Measurements from ENCODE around the gene ADAM10. TPM values are rescaled to one million over a fixed set of nuclear protein-coding genes. Genes with fewer than 3 reads are reported as not detected.

Gene ADAM10
- total RNA-seq, 4 donors from 2014 or later, result 45.1 to 57.0 (median 52.5) TPM

DNA sequence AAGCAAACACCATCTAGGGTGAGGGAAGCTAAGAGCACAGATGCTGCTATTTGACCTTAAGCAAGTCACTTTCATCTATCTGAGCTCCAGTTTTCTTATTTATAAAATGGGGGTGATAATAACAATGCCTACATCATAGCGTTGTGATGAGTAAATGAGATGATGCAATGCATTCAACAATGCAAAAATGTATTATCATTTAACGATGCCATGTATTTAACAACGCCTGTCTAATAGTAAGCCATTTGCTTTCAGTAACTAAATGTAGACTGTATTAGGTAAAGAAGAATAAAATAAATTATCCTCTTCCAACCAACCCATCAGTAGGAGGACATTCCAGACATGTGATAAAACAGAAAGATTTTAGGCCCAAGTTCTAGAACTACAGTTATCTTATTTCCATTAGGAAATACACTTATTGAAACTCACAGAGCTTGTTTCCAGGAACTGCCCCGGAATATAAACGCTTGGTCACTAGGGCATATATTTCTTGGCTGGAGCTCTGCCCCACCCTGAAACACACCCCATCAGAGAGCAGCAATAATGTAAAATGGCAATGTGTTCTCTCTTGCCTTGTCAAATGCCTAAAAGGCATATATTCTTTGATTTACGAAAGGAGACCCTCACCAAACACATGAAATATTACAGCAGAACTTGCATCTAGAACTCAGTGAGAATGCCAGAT lies 189.5 kb downstream of the ADAM10 start:
- TF ChIP-seq POLR2AphosphoS5 (IDR thresholded peaks at IDR 0.05) (no peak), POLR2A (IDR thresholded peaks at IDR 0.05) (no peak), EP300 (IDR thresholded peaks at IDR 0.05) (no peak)
- TF ChIP-seq, protein P1, sequence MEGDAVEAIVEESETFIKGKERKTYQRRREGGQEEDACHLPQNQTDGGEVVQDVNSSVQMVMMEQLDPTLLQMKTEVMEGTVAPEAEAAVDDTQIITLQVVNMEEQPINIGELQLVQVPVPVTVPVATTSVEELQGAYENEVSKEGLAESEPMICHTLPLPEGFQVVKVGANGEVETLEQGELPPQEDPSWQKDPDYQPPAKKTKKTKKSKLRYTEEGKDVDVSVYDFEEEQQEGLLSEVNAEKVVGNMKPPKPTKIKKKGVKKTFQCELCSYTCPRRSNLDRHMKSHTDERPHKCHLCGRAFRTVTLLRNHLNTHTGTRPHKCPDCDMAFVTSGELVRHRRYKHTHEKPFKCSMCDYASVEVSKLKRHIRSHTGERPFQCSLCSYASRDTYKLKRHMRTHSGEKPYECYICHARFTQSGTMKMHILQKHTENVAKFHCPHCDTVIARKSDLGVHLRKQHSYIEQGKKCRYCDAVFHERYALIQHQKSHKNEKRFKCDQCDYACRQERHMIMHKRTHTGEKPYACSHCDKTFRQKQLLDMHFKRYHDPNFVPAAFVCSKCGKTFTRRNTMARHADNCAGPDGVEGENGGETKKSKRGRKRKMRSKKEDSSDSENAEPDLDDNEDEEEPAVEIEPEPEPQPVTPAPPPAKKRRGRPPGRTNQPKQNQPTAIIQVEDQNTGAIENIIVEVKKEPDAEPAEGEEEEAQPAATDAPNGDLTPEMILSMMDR (IDR thresholded peaks at IDR 0.05), result no peak
- Histone ChIP-seq H3K9me3 (no peaks in the 10 kb centered on the region), H3K27me3 (no peaks in the 10 kb centered on the region), H3K27ac (no peak overlapping the region), H3K4me1 (peaks cover 4% of the 10 kb centered on the region), H3K4me3 (no peak overlapping the region), H3K36me3 (no peaks in the 10 kb centered on the region)
- DNase-seq (ENCODE audit: low spot score in 2 of 2), result no peak
- 71% methylated on average over 6 of the region's 6 CpGs for WGBS

DNA sequence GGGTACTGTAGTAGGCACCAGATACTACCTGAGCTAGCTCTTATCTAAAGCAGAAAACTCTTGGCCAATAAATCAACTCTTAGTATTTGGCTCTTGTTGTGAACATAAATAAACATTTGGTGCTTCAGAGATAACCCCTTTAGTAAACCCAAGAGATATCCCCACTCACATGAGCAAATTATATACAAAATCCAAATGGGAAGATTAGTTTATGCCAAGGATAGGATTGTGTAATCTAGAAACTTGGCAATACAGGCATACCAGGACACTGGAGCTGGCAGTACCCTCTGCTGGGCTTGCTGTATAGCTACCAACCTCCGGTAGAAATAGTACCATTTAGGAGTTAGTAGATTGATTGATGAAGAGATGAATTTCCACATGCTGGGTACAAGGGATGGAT lies 190.7 kb downstream of the ADAM10 start:
- TF ChIP-seq, protein P1 (IDR thresholded peaks at IDR 0.05), result no peak
- no peak for TF ChIP-seq POLR2AphosphoS5 (IDR thresholded peaks at IDR 0.05)
- no peak for TF ChIP-seq POLR2A (IDR thresholded peaks at IDR 0.05)
- no peak for TF ChIP-seq EP300 (IDR thresholded peaks at IDR 0.05)
- 67% methylated on average over 1 of the region's 1 CpG for WGBS
- H3K27ac ChIP-seq, result no peak overlapping the region
- DNase-seq (ENCODE audit: low spot score in 2 of 2), result no peak
- H3K36me3 ChIP-seq, result no peaks in the 10 kb centered on the region
- H3K4me3 ChIP-seq, result no peak overlapping the region
- H3K9me3 ChIP-seq, result no peaks in the 10 kb centered on the region
- no peaks in the 10 kb centered on the region for H3K27me3 ChIP-seq
- H3K4me1 ChIP-seq, result peaks cover 4% of the 10 kb centered on the region

DNA sequence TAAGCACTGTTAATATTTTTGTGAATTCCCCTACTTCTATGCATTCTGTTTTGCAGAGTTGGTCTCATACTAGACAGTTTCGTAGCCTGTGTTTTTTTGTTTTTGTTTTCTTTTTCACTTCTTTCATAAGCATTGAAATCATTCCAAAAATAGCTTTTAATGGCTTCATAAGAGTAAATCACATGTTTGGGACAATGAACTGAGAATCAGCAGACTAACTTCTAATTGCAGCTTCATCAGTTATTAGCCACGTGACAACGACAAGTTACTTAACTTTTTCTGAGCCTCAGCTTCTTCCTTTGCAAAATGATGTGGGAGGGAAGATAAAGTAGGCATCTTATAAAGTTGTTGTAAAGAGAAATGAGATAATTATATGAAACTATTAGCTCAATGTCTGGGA lies 193.0 kb downstream of the ADAM10 start:
- no peaks in the 10 kb centered on the region for H3K36me3 ChIP-seq
- 68% methylated on average over 3 of the region's 3 CpGs for WGBS
- no peak for DNase-seq (ENCODE audit: low spot score in 2 of 2)
- no peaks in the 10 kb centered on the region for H3K9me3 ChIP-seq
- no peaks in the 10 kb centered on the region for H3K27me3 ChIP-seq
- no peak overlapping the region for H3K4me3 ChIP-seq
- H3K4me1 ChIP-seq, result peaks cover 17% of the 10 kb centered on the region
- TF ChIP-seq EP300 (IDR thresholded peaks at IDR 0.05), result no peak
- no peak for TF ChIP-seq POLR2A (IDR thresholded peaks at IDR 0.05)
- TF ChIP-seq POLR2AphosphoS5 (IDR thresholded peaks at IDR 0.05), result no peak
- TF ChIP-seq, protein P1 (IDR thresholded peaks at IDR 0.05), result no peak
- no peak overlapping the region for H3K27ac ChIP-seq

DNA sequence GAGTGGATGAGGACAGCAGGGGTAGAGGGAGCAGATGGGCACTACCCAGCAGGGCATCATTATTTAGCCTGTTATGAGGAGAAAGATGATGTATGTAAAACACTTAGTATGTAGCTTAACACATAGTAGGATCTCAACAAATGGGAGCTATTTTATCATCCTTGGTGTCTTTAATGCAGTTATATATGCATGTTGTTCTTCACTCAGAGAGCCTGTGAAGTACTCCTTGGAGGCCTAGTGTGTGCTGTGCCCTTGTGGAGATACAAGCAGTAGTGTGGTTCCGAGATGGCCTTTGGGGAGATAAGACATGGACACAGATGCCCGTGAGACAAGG lies 193.5 kb downstream of the ADAM10 start:
- no peak for DNase-seq (ENCODE audit: low spot score in 2 of 2)
- TF ChIP-seq POLR2AphosphoS5 (IDR thresholded peaks at IDR 0.05), result no peak
- TF ChIP-seq, protein P1 (IDR thresholded peaks at IDR 0.05), result no peak
- no peak for TF ChIP-seq EP300 (IDR thresholded peaks at IDR 0.05)
- TF ChIP-seq POLR2A (IDR thresholded peaks at IDR 0.05), result no peak
- Histone ChIP-seq H3K4me1 (peaks cover 23% of the 10 kb centered on the region), H3K27ac (no peak overlapping the region), H3K27me3 (no peaks in the 10 kb centered on the region), H3K9me3 (no peaks in the 10 kb centered on the region), H3K36me3 (no peaks in the 10 kb centered on the region), H3K4me3 (no peak overlapping the region)
- WGBS, result 73% methylated on average over 2 of the region's 2 CpGs

DNA sequence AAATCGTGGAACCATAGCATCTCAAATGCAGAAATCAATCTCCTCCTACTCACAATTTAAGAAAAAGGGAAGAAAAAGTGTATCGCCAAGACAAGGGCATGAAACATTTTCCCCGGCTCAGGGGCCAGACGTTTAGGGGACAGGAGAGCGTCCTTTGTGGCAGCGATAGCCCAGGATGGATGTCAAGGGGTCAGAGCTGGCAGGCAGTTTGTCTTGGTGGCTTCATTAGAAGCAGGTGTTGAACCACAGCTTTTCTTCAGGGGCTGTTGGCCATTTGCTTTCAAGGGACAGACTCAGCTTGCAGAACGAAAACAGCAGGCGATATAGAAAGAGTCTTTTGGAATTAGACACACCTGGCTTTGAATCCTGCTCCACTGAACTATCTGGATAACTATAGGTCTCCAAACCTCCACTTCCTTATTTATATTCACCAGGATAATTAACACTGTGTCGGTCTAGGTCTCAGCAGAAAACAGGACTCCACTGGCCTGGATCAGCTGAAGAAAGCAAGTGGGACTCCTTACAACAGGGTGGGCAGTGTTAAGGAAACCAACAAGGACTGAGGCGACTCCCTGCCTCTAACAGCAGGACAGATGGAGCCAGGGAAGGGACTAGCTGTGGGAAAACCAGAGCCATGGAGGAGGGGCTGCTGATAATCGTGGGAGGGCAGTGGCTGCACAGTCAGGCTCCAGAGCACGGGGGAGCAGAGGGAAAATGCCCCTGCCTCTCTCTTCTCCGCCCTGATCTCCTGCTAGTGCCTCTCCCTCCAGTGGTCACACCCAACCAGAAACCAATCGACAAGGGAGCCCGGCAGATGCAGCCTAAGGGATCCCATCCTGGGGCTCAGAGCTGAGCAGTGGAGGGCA lies 194.1 kb downstream of the ADAM10 start:
- TF ChIP-seq, protein P1 (IDR thresholded peaks at IDR 0.05), result no peak
- TF ChIP-seq EP300 (IDR thresholded peaks at IDR 0.05) (no peak), POLR2A (IDR thresholded peaks at IDR 0.05) (no peak), POLR2AphosphoS5 (IDR thresholded peaks at IDR 0.05) (no peak)
- WGBS, result 78% methylated on average over 15 of the region's 15 CpGs
- Histone ChIP-seq H3K4me3 (no peak overlapping the region), H3K36me3 (no peaks in the 10 kb centered on the region), H3K27me3 (no peaks in the 10 kb centered on the region), H3K9me3 (no peaks in the 10 kb centered on the region), H3K27ac (no peak overlapping the region), H3K4me1 (peaks cover 24% of the 10 kb centered on the region)
- no peak for DNase-seq (ENCODE audit: low spot score in 2 of 2)
